NCI-H1105 treated with DMSO at 0.1 percent for 48 hours (cell line): ENCODE data around the gene GAB3.

Experiments
- DNase-seq: peaks from one replicate; lab custom pipeline; 2025; lab: John Stamatoyannopoulos, UW

Gene GAB3, protein sequence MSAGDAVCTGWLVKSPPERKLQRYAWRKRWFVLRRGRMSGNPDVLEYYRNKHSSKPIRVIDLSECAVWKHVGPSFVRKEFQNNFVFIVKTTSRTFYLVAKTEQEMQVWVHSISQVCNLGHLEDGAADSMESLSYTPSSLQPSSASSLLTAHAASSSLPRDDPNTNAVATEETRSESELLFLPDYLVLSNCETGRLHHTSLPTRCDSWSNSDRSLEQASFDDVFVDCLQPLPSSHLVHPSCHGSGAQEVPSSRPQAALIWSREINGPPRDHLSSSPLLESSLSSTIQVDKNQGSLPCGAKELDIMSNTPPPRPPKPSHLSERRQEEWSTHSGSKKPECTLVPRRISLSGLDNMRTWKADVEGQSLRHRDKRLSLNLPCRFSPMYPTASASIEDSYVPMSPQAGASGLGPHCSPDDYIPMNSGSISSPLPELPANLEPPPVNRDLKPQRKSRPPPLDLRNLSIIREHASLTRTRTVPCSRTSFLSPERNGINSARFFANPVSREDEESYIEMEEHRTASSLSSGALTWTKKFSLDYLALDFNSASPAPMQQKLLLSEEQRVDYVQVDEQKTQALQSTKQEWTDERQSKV

DNA sequence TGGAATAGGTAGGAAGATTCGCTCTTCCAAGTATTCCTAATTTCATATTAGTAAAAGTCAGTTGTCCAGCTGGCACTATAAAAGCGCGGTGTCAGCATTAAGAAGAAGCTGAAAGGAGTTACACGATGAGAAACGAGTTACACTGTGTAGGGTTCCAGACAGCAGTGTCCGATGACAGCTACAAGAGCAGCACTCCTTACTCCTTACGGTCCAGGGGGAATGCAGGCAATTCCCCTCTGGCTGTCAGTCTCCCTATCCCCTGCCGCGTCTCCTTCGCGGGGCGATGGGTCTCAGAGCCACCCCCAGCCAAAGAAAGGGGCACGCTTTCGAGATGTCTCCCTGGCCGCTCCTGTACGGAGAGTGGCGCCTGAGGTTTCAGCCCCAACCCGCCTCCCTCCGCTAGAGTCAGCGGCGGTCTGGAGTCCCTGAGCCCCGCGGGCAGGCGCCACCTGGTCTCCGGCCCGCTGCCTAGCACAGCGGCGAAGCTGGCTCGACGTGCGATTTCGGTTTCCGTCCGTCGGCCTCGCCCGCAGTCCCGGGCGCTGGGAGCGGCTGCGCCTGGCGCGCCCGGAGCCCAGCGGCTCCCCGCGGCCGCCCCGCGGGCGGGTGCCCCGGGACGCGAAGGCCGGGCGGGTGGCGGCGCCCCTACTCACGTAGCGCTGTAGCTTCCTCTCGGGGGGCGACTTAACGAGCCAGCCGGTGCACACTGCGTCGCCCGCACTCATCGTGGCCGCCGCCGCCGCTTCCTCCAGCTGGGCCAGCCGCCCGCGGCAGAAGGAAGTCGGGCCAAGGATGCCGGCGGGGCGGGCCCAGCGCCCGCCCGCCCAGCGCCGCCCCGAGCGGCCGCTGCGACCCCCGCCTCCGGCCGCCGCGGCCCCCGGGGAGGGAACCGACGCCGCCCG lies at the start of gene GAB3:
GAB3 (minus strand) TSS at position 777 of the 902 bp plus-strand sequence; CDS start at position 725, 52 bp downstream.
- DNase-seq, result peak; percentile 59

DNA sequence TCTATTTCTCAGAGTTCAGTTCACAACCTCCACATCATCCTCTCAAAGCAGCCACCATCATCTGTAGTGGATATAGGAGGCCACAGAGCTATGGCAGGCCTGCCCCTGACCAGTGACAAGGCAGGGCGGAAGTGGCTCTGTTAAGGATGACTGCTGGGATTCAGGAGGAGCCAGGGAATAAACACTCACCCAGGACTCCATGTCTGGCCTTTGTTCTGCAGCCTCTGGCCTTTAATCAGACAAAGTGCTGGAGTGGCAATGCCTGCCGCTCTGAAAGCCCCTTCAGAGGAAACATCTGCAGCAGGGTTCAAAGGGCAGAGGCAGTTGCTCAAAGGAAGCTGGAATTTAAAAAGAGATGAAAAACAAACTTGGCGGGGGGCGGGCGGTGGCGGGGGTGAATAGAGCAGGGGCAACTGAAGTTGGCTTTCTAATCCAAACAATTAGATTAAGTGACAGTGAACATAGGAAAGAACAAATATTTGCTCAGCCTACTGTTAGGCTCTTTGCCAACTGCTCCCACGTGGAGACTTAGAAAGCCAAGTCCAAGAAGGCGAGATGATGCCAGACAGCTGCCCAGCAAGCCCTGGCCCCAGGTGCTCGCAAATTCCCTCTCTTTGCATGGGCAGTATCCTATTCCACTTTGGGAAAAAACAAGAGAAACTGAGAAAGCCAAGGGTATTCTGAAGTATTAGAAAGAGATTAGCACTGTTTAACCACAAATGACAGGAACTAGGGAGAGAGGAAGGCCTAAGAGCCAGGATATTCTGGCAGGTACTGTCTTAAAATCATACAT lies 48.9 kb upstream of the GAB3 start:
- DNase-seq, result peak; percentile 99

DNA sequence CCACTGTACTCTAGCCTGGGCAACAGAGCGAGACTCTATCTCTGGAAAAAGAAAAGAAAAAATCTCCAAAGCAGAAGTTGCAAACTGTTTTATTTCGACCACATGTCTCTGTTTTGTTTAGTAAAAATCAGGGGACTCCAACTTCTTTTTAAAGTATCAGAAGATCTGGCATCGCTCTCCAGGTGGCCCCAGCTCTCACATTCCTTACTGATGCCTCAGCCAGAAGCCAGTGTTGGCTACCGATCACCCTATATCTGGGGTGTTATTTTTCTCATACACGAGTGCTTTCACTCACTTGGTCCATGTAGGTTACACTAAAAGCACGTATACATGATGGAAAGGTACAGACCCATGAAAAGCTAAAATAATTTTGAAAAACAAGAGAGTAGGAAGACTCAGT lies 46.1 kb upstream of the GAB3 start:
- DNase-seq, result no peak

DNA sequence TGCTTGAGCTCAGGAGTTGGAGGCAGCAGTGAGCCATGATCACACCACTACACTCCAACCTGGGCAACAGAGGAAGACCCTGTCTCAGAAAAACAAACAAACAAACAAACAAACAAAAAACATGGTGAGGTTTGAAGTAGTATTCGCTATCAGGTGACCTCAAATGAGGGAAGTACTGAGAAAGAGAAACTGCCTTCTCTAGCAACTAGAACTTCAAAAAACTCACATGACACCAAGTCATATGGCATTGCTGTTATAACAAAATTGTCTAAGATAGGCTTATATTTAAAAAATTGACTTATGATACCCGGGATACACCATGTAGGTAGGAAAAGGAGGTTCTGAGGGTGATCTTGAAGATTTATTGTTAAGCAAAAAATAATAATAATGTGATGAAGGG lies 44.1 kb upstream of the GAB3 start:
- DNase-seq, result no peak

DNA sequence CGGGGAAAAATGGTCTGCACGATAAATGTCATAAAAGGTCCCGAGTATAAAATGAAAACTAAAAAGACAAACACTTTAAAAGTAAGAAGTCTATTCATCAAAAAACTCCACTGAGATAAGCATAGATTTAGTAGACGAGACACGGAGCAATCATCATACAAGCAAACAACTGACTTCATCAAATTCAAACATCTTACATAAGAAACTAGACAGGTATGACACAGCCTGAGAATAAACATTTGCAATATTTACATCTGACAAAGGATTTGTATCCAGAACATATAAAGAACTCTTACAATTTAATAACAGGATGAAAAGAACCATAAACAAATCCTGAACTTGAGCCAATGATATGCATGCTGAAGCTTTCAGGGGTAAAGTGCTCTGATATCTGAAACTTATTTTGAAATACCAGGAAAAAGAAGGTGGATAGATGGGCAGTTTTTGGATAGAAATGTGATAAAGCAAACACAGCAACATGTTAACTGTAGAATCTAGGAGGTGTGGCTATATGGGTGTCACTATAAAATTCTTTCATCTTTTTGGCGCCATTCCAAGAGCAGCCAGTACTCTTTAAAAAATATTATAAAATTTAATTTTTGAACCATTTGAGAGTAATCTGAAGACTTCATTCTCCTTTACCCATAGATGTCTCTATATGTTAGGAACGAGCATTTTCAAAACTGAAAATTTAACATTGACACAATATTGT lies 42.4 kb upstream of the GAB3 start:
- DNase-seq, result no peak

DNA sequence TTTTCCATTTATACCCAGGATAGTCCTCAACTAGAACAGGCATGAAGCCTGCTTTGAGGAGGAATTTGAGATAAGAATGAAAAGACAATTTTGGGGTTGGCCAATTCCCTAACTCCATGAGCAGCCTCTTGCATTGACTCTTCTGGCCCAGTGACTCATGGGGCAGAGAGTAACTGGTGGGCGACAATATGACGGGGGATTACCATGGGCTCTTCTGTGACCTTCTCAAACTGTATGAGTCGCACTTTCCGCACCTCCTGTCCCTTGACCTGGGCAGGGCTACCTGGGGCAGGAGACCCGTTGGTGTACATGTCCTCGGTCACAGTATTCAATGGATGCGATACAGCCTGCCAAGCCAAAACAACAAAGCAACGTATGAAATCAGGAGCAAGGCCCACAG lies 41.1 kb upstream of the GAB3 start:
- no peak for DNase-seq

DNA sequence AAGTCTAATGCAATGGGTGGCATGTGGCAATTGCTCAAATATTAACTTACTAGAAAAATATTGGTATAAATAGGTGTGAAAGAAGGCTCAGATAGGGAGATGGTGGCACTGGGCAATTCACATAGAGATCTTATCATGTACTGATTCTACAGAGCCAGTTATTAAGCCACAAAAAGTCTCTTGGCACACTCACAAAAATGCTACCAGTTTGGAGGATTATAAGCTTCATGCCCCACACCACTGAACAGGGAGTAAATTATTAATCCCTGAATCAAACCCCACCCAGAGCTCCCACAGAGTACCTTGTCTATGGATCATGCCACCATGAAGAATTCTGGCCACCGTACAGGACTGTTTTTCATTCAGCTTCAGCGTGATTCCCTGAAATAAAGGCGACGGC lies 40.6 kb upstream of the GAB3 start:
- no peak for DNase-seq

DNA sequence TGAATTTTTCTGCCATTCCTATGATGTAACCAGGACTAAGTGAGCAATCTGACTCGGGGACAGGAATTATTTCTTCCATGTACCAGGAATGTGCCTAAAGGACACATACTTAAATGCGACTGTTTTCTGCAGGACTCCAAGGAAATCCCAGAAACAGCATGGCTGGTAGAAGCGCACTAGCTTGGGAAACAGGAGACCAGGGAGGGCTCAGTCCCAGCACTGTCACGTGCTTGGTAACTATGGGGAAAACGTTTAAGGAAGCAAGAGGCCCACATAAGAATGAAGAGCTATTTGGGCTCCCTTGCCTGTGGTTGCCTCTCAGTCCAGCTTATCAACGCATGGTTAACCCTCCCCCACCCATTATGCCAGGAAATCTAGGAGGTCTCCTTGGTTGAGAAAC lies 34.8 kb upstream of the GAB3 start:
- no peak for DNase-seq

DNA sequence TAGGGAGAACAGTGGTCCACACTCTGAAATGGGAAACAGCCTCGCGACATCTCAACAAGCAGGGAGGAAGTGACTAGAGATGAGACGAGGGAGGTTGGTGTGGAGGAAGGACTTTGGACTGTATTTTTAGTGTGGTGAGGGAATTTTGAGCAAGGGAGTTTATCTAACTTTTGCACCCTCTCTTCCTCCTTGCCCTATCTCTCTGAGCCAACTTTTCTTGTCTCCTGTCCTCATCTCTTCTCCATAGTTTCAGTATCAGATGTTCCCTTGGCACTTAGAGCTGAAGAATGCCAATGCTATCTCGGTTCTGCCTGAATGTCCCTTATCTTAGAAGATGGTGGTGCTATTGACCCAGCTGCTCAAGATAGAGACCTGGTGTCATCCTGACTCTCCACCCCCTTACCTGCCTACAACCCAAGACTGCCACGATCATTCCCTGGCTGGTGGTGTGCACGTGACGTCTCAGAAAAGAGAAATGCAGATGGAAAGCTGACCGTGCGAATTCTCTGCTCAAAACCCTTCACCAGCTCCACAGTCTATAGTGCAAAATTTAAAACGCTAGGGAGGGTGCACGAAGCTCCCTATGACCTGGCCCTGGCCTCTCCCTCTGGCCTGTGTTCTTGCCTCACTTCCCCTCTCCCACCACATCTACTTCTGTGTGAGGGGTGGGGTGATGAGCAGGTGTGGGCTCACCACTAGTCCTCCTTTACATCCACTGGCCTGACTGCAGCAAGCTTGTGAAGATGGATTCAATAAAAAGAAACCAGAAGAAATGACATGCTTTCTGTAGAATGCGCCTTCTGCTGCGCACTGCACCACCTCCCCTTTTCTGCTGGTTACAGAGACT lies 33.5 kb upstream of the GAB3 start:
- DNase-seq, result no peak

DNA sequence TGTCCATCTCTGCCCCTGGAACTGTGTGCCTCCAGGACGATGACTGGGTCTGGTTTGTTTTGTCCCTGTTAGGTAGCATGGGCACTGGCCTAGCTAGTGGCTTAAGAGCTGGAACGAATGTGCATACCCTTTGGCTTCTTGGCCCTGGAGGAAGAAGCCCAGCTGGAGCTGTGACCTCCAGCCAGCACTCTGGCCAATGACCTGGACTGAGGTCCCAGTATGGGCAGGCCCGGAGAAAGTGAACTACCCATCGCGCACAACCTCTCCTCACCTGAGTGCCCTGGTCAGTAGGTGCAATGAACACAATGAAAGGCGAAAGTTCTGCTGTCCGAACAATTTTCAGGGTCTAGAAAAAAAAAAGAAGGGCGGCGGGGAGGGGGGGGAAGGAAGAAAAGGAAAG lies 30.1 kb upstream of the GAB3 start:
- no peak for DNase-seq

DNA sequence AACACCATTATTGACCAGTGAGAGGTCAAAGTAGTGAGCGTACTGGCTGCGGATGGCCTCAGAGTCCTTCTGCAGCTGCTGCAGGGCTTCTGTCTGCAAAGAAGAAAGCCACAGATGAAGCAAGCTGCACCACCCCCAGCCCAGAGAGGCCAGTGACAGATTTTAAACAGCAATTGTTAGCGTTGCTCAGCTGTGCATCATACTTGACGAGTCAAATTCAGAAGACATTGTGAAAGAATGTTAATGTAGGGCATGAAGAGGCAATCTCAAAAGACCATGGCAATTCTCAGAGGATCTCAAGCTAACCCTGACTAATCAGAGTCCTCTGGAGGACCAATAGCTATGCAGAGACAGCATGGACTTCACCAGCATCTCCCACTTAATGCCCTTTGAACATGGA lies 28.4 kb upstream of the GAB3 start:
- no peak for DNase-seq

DNA sequence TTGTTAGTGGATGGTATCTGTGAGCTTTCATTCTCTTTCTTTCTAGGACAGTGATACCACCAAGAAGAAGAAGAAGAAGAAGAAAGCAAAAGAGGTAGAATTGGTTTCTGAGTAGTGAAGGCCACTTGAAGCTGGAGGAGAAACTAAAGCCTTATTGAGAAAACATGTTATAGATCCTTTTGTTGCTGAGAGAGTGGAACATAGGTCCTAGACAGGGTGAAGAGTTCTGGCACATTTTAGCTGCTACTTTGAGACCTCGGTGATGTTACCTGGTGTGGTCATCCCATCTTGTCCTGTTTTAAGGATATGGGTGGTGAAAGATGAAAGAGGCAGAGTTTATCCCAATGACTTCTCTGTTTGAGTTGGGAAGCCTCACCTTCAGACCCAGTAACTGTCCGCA lies 25.9 kb upstream of the GAB3 start:
- DNase-seq, result no peak

DNA sequence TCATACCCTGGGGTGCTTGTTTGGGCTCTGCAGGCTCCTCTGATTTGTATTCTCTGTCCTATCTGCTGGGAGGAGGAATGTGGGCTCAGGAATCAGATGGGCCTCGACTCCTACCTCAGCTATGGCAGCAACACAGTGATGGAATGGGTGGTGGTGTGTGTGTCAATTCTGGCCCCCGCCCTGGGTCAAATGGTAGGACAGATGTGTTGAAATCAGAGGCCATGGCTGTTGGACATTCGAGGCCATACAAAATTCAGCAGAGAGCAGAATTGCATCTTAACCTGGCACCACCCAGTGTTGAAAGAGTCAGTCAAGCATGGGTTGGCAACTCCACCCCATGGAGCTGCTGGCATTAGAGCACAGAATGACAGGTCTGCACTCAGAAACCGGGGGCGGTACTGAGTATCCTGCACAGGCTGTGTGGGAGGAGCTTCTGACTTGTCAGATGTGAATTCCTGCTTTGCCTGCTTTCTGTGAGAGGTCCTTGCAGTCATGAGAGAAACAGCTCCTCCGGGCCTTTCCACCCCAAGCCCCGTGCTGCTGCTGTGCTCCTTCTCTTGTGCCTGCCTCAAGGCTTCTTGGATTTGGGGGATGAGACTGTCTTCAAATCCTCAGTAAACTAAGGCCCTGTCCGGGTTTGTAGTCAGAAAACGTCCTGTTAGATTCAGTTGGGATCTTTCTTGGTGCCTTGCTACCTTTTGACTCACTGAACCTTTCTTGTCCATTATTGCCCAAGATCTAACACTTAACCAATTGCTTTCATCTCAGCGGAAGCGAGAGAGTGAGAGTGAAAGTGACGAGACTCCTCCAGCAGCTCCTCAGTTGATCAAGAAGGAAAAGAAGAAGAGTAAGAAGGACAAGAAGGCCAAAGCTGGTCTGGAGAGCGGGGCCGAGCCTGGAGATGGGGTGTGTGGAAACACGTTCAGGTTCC lies 24.8 kb upstream of the GAB3 start:
- DNase-seq, result no peak

DNA sequence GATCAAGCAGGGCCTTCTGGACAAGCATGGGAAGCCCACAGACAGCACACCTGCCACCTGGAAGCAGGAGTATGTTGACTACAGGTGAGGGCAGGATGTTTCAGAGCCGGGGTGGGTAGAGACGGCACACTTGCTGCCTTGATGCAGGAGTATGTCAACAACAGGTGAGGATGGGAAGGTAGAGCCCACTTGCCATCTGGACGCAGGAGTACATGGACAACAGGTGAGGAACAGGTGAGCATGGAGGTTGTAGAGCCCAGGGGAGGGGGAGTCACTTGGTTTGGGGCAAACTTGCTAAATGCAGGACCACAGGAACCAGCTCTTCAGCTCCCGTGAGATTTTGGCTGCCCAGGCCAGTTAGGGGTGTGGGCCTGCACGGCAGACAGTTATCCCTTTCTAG lies 23.7 kb upstream of the GAB3 start:
- DNase-seq, result no peak

DNA sequence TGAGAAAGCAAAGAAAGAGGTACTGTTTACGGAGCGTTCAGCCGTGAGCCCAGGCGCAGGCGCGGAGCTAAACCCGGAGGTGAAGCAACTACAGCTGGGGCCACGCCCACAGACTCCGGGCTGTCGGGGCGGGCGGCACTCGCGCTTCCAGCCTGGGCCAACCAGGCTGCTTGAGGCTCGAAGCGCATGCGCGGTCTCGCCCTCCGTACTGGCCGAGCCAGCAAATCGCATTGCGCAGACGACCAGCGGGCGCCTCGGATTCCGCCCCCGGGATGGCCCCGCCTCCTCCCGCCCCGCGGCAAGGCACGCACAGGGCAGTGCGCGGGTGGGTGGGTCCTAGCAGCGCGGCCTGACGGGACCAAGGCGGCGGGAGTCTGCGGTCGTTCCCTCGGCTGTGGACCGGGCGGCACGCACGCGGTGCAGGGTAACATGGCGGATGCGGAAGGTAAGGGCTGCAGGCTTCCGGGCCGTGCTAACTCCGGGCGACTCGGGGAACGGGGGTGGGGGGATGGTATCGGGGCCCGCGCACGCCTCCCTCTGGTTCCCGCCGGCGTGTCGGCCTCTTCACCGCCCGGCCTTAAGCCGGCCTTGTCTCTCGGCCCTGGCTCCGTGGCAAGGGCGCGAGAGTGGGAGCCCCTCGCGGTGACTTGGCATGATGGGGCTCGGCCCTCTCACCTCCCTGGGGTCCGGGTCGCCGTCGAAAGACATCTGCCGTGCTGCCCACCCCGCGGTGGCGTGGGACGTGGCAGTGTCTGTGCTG lies 11.8 kb upstream of the GAB3 start, which contains the start of gene DKC1:
DKC1 (plus strand) TSS at position 328 of the 760 bp plus-strand sequence; CDS start at position 430, 102 bp downstream.
- peak; percentile 99 for DNase-seq

DNA sequence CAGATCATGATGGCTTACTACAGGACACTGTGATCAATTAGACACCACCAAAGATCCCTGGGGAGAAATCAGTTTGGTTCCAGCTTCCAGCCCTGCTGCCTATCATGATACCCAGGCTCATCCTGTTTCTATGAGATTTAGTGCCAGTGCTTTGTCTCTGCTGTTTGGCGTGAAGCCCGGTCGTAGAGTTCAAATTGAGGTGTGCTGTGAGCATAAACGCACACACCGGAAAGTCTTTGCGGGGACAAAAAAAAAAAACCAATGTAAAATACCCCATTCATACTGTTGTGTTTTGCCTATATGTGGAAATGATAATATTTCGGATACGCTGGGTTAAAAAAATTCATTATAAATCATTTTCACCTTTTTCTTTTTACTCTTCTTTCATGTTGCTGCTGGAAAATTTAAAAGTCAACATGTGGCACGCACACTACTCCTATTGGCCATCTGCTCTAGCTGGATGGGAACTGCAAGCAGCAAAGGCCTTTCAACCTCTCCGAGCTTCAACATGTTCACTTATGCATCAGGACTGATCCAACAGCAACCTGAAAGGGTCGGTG lies 11.2 kb upstream of the GAB3 start:
- DNase-seq, result peak; percentile 82

DNA sequence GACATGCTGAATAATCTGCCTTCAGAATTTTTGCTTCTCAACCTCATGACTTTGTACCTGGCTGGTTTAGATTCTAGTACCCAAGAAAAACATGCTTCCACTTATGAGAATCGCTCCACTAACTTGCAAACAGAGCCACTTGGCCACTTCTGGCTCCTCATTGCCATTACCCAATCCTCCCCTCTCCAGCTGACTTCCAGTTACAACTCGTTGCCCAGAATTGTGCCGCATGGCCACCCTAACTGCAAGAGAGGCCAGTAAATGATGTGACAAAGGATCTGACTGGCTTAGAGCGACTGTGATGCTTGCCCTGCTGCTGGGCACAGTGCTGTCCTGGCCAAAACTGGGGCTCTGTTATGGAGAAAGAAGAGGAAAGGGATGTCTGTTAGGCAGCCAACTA lies 7.8 kb upstream of the GAB3 start:
- DNase-seq, result no peak

DNA sequence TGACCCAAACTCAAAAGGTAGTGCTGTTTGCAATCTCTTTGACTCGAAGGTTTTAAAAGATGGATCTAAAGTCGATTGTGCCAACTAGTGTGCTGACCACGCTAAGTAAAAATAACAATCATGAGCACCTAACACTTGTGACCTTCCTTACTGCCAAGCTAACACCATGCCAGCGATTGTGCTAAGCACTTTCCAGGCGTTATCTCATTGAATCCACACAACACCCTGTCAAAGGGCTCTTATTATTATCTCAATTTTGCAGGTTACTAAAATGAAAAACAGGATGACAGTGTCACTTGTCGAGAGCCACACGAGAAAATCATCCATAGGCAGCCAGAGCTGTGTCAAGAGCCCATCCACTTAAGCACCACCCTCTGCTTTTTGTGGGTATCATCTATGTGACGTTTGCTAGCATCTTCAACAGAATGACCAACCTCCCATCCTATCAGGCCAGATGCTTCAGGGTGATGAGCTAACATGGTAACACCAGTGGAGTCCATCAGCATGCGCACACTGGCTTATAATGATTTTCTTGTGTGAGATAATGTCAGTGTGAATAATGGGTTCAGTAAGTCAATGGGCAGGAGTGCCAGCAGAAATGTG lies 893 bp upstream of the GAB3 start:
- no peak for DNase-seq
